ENCODE results near the gene USP11. TPM values are rescaled to one million over a fixed set of nuclear protein-coding genes. Genes with fewer than 3 reads are reported as not detected.

USP11 gene
- total RNA-seq, 1 experiment from 2014 or later = 72.0 TPM

- BruUV-seq (replicated peaks) = no TSS peak
- intact Hi-C loops (cut with micrococcal nuclease; ENCODE audit: unreplicated experiment) = no loop called here
- peaks cover 54% of the 10 kb centered on the region for H3K36me3 Mint-ChIP-seq (ENCODE audit: insufficient read depth, unreplicated experiment)
- no peak overlapping the region for H3K27ac Mint-ChIP-seq (ENCODE audit: unreplicated experiment)
- no peaks in the 10 kb centered on the region for H3K27me3 Mint-ChIP-seq (ENCODE audit: unreplicated experiment)
- no peaks in the 10 kb centered on the region for H3K9me3 Mint-ChIP-seq (ENCODE audit: low read depth, unreplicated experiment)
- H3K4me1 Mint-ChIP-seq (ENCODE audit: low read depth, unreplicated experiment) = no peaks in the 10 kb centered on the region
- no peak overlapping the region for H3K4me3 Mint-ChIP-seq (ENCODE audit: low read depth, unreplicated experiment)
- CTCF ChIA-PET = no interaction called here
- no peak for DNase-seq
- TF ChIP-seq CTCF (IDR thresholded peaks at IDR 0.05; ENCODE audit: unreplicated experiment) = no peak
These were observed 27.8 kb upstream of the USP11 start for GRCh38 chrX:47204970-47205369.

- H3K36me3 Mint-ChIP-seq (ENCODE audit: insufficient read depth, unreplicated experiment) = peaks cover 55% of the 10 kb centered on the region
- DNase-seq = no peak
- intact Hi-C loops (cut with micrococcal nuclease; ENCODE audit: unreplicated experiment) = no loop called here
- H3K4me1 Mint-ChIP-seq (ENCODE audit: low read depth, unreplicated experiment) = no peaks in the 10 kb centered on the region
- CTCF ChIA-PET = interaction anchor here (1.1 kb wide), 1 partner anchor 10 kb away, joined by 3 read pairs; no protein-coding TSS in a partner anchor
- no peaks in the 10 kb centered on the region for H3K9me3 Mint-ChIP-seq (ENCODE audit: low read depth, unreplicated experiment)
- H3K4me3 Mint-ChIP-seq (ENCODE audit: low read depth, unreplicated experiment) = no peak overlapping the region
- no TSS peak for BruUV-seq (replicated peaks)
- no peaks in the 10 kb centered on the region for H3K27me3 Mint-ChIP-seq (ENCODE audit: unreplicated experiment)
- no peak for TF ChIP-seq CTCF (IDR thresholded peaks at IDR 0.05; ENCODE audit: unreplicated experiment)
- H3K27ac Mint-ChIP-seq (ENCODE audit: unreplicated experiment) = no peak overlapping the region
These were observed 26.5 kb upstream of the USP11 start for GRCh38 chrX:47206316-47206715.

GRCh38 chrX:47208108-47208507, 24.7 kb upstream of the USP11 start:
- BruUV-seq (replicated peaks) = no TSS peak
- intact Hi-C loops (cut with micrococcal nuclease; ENCODE audit: unreplicated experiment) = no loop called here
- no peak for DNase-seq
- H3K27me3 Mint-ChIP-seq (ENCODE audit: unreplicated experiment) = no peaks in the 10 kb centered on the region
- CTCF ChIA-PET = no interaction called here
- TF ChIP-seq CTCF (IDR thresholded peaks at IDR 0.05; ENCODE audit: unreplicated experiment) = no peak
- H3K4me3 Mint-ChIP-seq (ENCODE audit: low read depth, unreplicated experiment) = no peak overlapping the region
- no peaks in the 10 kb centered on the region for H3K9me3 Mint-ChIP-seq (ENCODE audit: low read depth, unreplicated experiment)
- no peaks in the 10 kb centered on the region for H3K4me1 Mint-ChIP-seq (ENCODE audit: low read depth, unreplicated experiment)
- H3K36me3 Mint-ChIP-seq (ENCODE audit: insufficient read depth, unreplicated experiment) = peaks cover 50% of the 10 kb centered on the region
- no peak overlapping the region for H3K27ac Mint-ChIP-seq (ENCODE audit: unreplicated experiment)

- Mint-ChIP-seq H3K4me3 (ENCODE audit: low read depth, unreplicated experiment) (no peak overlapping the region), H3K27ac (ENCODE audit: unreplicated experiment) (no peak overlapping the region), H3K9me3 (ENCODE audit: low read depth, unreplicated experiment) (no peaks in the 10 kb centered on the region), H3K4me1 (ENCODE audit: low read depth, unreplicated experiment) (no peaks in the 10 kb centered on the region), H3K36me3 (ENCODE audit: insufficient read depth, unreplicated experiment) (peaks cover 40% of the 10 kb centered on the region), H3K27me3 (ENCODE audit: unreplicated experiment) (no peaks in the 10 kb centered on the region)
- intact Hi-C loops (cut with micrococcal nuclease; ENCODE audit: unreplicated experiment) = no loop called here
- TF ChIP-seq CTCF (IDR thresholded peaks at IDR 0.05; ENCODE audit: unreplicated experiment) = no peak
- CTCF ChIA-PET = interaction anchor here (0.6 kb wide), 1 partner anchor 518 kb away, joined by 3 read pairs; no protein-coding TSS in a partner anchor
- no peak for DNase-seq
- BruUV-seq (replicated peaks) = no TSS peak
These were observed 23.1 kb upstream of the USP11 start for GRCh38 chrX:47209508-47210238.
